ENCODE measurements around the gene WAS.
"Not testable (repeated sequence)": the region's sequence is repeated elsewhere in the genome, so short reads cannot be mapped to it uniquely, and the experiment has no call there.

- not testable (repeated sequence) for TF ChIP-seq CTCF, POLR2A (IDR thresholded peaks at IDR 0.05)
These were observed 8.1 kb downstream of the WAS start for GRCh38 chrX:48691746-48692145.

All from body of pancreas (tissue), 4 donors.